ENCODE measurements around the gene AP1S2.

GRCh38 chrX:15820106-15821073 lies 34.2 kb downstream of the AP1S2 start:
- TF ChIP-seq, protein P1, sequence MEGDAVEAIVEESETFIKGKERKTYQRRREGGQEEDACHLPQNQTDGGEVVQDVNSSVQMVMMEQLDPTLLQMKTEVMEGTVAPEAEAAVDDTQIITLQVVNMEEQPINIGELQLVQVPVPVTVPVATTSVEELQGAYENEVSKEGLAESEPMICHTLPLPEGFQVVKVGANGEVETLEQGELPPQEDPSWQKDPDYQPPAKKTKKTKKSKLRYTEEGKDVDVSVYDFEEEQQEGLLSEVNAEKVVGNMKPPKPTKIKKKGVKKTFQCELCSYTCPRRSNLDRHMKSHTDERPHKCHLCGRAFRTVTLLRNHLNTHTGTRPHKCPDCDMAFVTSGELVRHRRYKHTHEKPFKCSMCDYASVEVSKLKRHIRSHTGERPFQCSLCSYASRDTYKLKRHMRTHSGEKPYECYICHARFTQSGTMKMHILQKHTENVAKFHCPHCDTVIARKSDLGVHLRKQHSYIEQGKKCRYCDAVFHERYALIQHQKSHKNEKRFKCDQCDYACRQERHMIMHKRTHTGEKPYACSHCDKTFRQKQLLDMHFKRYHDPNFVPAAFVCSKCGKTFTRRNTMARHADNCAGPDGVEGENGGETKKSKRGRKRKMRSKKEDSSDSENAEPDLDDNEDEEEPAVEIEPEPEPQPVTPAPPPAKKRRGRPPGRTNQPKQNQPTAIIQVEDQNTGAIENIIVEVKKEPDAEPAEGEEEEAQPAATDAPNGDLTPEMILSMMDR (IDR thresholded peaks at IDR 0.05; ENCODE audit: low read depth, low read length, poor library complexity, severe bottlenecking): no peak
- no peak for TF ChIP-seq EZH2phosphoT487 (IDR thresholded peaks at IDR 0.05; ENCODE audit: borderline replicate concordance, low read length)
